MM.1S (cell line): ENCODE results near the gene CFAP61.

ENCODE experiments used
- CTCF ChIP-seq: fragments of 300-600 bp; sonication (generic); IDR thresholded peaks from 2 replicates; pipeline ENCODE4 v1.5.1; 2016; ENCODE audit warnings: antibody characterized with exemption, low read length, mixed read lengths
- EZH2 ChIP-seq: fragments of 300-600 bp; sonication (generic); optimal IDR thresholded peaks from 2 replicates; pipeline ENCODE3; 2017; ENCODE audit warnings: low read depth, mild to moderate bottlenecking, antibody characterized with exemption, low read length, mixed read lengths
- EZH2phosphoT487 ChIP-seq: fragments of 300-600 bp; sonication (generic); IDR thresholded peaks from 2 replicates; pipeline ENCODE4 v1.6.1; 2018; ENCODE audit warnings: antibody characterized with exemption, low read length

- no peak for TF ChIP-seq EZH2phosphoT487
- TF ChIP-seq CTCF: no peak
- no peak for TF ChIP-seq EZH2
These were observed 149.3 kb downstream of the CFAP61 start for GRCh38 chr20:20201639-20202038.
